Fibroblast of pulmonary artery (primary cell): ENCODE data around the gene RAB3GAP1.

Experiments used
- DNase-seq: peaks from one replicate; pipeline ENCODE4 v3.0.0-alpha.2; 2010; ENCODE audit warnings: low read depth
- H3K4me3 ChIP-seq: replicated peaks from 2 replicates; pipeline ENCODE4 v1.5.1; 2011; ENCODE audit warnings: low read depth, mild to moderate bottlenecking, control low read depth, low read length, moderate library complexity
- CTCF ChIP-seq: IDR thresholded peaks from 2 replicates; pipeline ENCODE4 v1.5.1; 2011; ENCODE audit warnings: mild to moderate bottlenecking, control low read depth, low read length, inconsistent platforms; ENCODE audit errors: missing control alignments

RAB3GAP1 gene

DNA sequence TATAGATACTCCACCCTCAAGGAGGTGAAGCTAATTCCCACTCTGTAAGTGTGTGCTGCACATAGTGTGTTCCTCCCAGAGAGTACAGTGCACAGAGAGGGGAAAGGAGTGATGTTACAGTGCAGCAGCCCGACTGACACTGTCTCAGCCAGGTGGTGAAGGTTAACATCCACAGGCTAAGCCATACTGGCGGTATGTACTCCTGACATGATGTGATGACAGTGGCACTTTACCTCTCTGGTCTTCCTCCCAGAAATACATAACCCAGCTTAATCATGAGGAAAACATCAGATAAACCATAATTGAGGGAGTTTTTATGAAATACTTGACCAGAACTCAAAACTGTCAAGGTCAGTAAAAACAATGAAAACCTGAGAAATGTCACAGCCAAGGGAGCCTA, 107.1 kb downstream of the RAB3GAP1 start:
- TF ChIP-seq CTCF: no peak
- no peak overlapping the region for H3K4me3 ChIP-seq
- DNase-seq: no peak

GRCh38 chr2:135162377-135162776, 110.3 kb downstream of the RAB3GAP1 start:
- H3K4me3 ChIP-seq: no peak overlapping the region
- DNase-seq: no peak
- TF ChIP-seq CTCF: no peak

DNA sequence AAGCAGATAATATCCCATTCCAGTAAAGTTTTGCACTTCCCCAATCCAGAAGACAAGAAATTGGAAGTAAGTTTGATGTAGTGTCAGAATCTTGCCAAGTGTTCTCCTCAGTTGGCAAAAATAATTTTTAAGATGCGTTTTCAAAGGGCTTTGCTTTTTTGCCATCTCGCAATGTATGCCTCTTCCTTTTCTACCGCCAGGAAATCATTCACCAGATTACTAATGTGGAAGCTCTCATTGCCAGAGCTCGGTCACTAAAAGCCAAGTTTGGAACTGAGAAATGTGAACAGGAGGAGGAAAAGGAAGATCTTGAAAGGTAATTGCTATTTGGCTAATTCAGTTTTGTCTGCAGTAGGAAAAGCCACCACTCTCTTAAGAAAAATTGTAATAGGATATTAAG, 110.7 kb downstream of the RAB3GAP1 start:
- no peak for TF ChIP-seq CTCF

DNA sequence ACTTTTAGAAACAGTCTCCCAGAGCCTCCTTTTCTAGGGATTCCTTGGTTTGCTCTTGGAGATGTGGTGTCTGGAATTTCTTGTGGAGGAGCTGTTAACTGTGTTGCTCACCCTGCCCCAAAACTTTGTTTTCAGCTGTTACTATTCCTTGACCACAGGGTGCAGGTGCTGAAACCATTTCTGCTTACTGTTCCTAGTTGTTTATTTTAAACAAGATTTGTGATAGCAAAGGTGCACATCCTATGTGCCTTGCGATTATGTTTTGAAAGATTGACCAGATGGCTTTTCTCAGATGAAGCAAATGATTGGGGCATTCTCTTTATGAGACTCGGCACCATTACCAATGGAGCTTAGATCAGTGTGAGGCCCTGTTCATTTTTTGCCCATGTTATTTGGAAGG, 111.2 kb downstream of the RAB3GAP1 start:
- no peak for DNase-seq
- H3K4me3 ChIP-seq: no peak overlapping the region
- TF ChIP-seq CTCF: no peak

More for the DNA sequence above, 110.7 kb downstream of the RAB3GAP1 start:
- no peak for DNase-seq
- H3K4me3 ChIP-seq: no peak overlapping the region

GRCh38 chr2:135163901-135164300, 111.8 kb downstream of the RAB3GAP1 start:
- TF ChIP-seq CTCF: no peak
- H3K4me3 ChIP-seq: no peak overlapping the region
- DNase-seq: no peak

GRCh38 chr2:135164431-135164830, 112.3 kb downstream of the RAB3GAP1 start:
- DNase-seq: peak; percentile 54
- no peak overlapping the region for H3K4me3 ChIP-seq
- no peak for TF ChIP-seq CTCF

DNA sequence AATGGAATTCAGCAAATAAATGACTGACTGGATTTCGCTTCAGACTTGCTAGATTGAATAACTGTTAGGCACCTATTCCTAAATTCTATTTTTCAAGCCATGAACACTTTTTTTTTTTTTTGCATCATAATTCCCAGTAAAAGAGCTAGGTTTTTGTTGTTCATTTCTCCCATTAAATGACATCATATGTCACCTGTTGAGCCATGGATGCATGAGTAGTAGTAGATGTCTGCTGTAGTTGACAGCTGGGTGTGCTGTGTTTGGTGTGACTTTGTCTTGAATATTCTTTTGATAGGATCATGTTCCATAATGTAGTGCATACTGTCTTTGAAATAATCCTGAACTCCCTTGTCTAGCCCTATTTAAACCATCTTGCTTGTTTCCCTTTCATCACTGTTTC, 115.2 kb downstream of the RAB3GAP1 start:
- DNase-seq: no peak
- TF ChIP-seq CTCF: no peak
- no peak overlapping the region for H3K4me3 ChIP-seq
